HG03159 (cell line): ENCODE results near the gene TLK1.
A peak's percentile ranks its signal among the peaks of the same experiment; 100 is the strongest.
"Not testable (repeated sequence)": the region's sequence is repeated elsewhere in the genome, so short reads cannot be mapped to it uniquely, and the experiment has no call there.

ENCODE experiments used
- ATAC-seq: cut with Tn5 transposase; IDR thresholded peaks from one replicate; pipeline ENCODE4 v1.9.1; 2021; ENCODE audit warnings: mild to moderate bottlenecking, moderate library complexity; ENCODE audit not compliant: unreplicated experiment

The TLK1 gene

DNA sequence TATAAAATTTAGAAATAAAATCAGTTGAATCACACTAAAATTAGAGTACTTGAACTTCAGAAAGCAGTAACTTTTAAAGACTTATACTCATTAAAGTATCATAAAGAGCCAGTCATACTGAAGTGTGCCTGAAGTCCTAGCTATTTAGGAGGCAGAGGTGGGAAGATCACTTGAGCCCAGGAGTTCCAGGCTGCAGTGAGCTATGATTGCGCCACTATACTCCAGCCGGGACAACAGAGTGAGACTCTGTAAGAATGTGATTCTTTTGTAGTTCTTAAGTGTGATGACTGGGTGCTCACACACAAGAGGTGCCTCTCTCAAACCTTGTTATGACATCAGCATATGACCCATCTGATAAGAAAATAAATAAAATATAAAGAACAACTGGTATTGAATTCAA lies 14.6 kb downstream of the TLK1 start:
- ATAC-seq, result no peak

DNA sequence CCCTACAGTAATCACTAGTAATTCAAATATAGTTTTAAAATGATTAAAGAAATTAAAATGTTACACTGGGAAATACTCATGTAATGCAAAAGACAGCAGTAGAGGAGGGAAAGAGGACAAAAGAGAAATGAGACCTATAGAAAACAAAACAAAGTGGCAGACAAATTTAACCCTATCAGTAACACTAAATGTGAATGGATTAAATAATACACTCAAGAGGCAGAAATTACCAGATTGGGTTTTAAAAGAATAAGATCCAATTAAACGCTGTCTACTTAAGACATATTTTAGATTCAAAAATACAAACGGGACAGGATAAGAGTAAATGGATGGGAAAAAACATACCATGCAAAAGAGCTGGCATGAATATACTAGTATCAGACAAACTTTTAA lies 17.0 kb downstream of the TLK1 start:
- no peak for ATAC-seq

DNA sequence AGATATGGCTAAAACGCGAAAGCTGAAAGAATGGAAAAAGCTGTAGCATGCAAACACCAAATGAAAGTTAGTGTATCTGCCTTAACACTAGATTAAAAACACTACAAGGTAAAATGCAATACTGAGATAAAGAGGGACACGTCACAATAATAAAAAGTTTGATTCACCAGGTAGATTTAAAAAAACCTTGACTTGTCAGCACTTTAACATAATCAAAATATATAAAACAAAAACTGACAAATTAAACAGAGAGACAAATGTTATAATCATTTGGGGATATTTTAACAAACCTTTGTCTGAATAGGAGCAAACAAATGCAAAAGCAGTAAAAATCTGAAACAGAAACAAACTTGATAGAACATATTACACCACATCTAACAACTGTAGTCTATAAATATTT lies 18.3 kb downstream of the TLK1 start:
- ATAC-seq, result no peak

DNA sequence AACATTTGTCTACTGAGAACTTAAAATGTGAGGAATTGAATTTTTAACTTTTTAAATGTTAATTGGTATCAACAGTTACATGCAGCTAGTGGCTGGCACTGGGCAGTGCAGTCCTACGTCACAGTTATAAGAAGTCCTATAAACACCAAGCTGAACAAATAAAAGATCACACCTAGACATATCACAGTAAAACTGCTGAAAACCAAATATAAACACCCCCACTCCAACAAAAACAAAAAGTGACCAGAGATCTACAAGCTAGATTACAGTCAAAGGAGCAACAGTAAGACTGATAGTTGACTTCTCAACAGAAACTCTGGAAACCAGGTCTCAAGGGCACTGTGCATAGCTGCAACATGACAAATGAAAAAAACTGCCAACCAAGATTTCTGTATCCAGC lies 19.4 kb downstream of the TLK1 start:
- ATAC-seq, result no peak

DNA sequence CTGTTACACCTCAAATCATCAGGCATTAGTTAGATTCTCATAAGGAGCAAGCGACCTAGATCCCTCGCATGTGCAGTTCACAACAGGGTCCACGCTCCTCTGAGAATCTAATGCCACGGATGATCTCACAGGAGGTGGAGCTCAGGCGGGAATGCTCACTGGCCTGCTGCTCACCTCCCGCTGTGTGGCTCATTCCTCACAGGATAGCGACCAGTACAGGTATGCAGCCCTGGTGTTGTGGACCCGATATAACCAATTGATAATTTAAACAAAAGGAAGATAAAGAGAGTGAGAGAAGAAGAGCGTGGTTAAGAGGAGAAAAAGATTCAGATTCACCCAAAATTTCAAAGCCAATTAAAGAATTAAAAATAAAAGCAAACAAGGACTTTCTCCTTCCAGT lies 20.8 kb downstream of the TLK1 start:
- no peak for ATAC-seq

DNA sequence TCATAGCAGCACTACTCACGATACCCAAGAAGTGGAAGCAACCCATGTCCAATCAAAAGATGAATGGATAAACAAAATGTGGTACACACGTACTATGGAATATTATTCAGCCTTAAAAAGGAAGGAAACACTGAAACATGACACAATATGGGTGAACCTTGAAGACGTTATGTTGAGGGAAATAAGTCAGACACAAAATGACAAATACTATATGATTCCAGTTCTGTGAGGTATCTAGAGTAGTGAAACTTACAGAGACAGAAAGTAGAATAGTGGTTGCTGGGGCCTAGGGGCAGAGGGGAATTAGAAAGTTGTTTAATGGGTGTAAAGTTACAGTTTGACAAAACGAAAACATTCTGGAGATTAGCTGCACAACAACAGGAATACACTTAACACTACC lies 24.7 kb downstream of the TLK1 start:
- ATAC-seq, result peak; percentile 82

DNA sequence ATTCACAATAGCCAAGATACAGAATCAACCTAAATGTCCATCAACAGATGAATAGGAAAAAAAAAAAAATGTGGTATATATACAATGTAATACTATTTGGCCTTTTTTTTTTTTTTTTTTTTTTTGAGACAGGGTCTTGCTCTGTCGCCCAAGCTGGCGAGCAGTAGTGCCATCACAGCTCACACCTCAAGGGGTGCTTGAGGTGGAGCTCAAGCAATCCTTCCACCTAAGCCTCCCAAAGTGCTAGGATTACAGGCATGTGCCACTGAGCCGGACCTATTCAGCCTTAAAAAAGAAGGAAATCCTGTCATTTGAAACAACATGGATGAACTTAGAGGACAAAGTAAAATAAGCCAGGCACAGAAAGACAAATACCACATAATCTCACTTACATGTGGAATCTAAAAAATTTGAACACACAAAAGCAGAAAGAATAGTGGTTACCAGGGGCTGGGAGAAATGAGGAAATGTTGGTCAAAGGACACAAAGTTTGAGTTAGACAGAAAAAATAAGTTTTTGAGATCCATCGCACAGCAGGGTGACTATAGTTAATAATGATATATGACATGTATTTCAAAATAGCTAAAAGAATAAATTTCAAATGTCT lies 26.0 kb downstream of the TLK1 start:
- no peak for ATAC-seq

DNA sequence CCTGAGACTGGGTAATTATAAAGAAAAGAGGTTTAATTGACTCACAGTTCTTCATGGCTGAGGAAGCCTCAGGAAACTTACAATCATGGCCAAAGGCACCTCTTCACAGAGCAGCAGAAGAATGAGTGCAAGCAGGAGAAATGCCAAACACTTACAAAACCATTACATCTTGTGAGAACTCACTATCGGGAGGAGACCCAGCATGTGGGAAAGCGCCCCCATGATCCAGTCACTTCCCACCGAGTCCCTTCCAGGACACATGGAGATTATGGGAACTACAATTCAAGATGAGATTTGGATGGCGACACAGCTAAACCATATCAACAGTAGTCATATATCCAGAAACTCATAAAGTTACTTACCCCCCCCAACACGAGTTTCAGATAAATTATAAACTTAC lies 28.6 kb downstream of the TLK1 start:
- ATAC-seq, result no peak

DNA sequence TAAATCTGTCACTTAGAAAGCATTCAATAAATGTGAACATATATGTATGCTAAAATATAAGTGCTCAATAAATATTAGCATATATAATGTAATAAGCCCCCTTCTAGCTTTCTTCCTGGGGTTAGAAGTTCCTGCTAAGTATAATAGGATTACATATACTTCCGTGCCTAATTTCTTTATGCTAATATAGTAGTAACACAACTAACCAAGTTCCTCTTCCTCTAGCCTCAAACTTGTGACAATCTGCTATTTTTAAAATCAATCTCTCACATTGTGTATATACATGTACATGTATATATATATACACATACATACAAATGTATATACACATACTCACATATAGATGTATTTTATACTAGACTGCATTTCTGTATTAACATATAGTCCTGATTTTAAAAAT lies 32.2 kb downstream of the TLK1 start:
- ATAC-seq, result no peak

DNA sequence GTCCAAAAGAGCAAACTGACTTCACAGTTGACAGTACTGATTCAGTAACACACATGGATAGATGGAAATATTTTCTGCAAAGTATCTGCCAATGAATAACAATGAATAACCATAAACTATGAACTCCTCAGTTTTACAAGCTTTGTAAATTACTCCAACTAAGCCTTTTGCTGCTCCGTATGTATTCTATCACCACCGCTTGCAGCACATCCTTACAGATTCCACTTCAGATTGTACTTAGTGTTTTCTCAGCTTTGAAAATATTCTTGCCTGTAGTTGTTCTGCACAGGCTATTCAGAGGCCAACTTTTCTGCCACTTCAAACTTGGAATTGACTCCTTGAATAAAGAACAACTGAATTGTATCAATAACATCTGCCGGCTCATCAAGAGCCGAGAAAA lies 36.2 kb downstream of the TLK1 start:
- ATAC-seq, result no peak

DNA sequence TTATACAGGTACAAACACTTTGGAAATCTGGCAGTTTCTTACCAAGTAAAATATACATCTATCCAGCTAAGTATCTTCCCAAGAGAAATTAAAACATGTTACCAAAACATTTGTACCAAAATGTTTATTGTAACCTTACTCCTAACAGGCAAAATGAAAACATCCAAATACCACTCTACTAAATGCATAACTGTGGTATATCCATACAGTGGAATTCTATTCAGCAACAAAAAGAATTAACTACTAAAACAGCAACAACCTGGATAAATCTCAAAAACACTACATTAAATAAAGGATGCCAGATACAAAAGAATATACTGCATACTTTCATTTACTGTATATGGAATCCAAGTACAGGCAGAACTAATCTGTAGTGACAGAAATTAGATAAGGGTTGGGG lies 51.1 kb downstream of the TLK1 start:
- ATAC-seq, result no peak

DNA sequence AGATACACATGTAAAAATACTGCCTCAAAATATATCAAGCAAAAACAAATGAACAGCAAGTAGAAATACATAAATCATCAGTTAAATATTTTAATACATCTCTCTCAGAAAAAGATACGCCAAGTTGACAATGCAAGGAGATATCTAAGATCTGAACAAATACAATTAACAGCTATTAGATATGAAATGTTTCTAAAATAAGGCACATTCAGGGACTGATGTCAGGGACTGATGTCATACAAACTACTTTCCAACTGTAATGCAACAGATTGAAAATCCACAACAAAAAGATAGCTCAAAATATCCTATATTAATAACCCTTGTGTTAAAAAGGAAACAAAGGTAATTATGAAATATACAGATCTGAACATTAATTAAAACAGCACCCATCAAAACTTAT lies 51.7 kb downstream of the TLK1 start:
- ATAC-seq, result no peak

DNA sequence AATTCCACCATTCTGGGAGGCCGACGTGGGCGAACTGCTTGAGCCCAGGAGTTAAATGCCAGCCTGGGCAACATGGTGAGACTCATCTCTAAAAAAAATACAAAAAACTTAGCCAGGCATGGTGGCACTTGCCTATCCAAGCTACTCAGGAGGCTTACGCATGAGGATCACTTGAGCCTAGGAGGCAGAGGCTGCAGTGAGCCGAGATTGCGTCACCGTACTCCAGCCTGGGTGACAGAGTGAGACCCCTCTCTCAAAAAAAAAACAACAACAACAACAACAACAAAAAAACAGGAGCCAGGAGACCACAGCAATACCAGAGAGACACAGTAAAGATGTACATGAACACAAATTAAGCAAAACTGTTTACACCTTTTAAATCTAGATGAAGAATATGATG lies 52.9 kb downstream of the TLK1 start:
- ATAC-seq, result no peak

DNA sequence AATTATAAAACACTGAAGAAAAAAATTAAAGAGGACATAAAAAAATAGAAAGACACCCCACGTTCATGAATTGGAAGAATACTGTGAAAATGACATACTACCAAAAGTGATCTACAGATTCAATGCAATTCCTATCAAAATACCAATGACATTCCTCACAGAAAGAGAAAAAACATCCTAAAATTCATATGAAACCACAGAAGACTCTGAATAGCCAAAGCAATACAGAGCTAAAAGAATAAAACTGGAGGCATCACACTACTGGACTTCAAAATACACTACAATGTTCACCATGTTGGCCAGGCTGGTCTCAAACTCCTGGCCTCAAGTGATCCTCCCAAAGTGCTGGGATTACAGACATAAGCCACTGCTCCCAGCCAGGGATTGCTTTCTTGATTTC lies 56.3 kb downstream of the TLK1 start:
- no peak for ATAC-seq

DNA sequence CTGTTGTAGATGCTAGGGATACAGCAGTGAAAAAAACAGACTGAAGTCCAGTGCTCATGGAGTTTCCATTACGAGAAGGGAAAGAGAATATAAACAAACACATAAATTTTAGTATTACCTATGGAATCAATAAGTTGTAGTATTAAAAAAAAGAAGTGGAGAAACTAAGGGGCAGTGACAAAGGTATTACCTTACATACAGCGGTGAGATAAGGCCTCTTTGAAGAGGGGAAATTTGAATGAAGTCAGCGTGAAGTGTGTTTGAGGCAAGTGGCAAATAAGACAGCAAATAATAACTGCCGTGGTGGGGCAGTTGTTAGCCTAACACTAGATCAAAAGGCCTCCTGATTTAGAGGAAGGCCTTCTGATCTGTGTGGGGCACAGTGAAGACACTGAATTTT lies 57.9 kb downstream of the TLK1 start:
- ATAC-seq, result no peak

DNA sequence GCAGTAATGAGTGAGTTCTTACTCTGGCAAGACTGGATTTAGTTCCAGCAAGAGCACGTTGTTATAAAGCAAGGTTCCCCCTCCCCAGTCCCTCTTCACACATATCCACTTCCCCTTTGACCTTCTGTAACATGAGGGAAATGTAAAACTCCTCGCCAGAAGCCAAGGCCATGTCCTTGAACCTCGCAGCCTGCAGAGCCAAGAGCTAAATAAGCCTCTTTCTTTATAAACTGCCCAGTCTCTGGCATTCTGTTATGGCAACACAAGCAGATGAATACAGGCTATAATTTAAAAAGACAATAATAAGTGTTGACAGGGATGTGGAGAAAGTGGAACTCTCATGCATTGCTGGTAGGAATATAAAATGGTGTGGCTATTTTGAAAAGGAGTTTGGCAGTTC lies 60.3 kb downstream of the TLK1 start:
- no peak for ATAC-seq

DNA sequence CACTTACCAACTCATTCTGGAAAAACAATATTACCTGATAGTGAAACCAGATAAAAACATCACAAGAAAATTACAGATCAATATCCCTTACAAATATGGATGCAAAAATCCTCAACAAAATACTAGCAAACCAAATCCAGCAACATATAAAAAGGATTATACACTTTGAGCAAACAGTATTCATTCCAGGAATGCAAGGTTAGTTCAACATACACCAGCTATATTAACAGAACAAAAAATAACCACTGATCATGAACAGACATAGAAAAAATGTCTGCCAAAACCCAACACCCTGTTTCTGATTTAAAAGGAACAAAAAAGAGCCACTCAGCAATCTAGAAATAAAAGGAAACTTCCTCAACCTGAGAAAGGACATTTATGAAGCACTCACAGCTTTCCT lies 62.1 kb downstream of the TLK1 start:
- no peak for ATAC-seq

DNA sequence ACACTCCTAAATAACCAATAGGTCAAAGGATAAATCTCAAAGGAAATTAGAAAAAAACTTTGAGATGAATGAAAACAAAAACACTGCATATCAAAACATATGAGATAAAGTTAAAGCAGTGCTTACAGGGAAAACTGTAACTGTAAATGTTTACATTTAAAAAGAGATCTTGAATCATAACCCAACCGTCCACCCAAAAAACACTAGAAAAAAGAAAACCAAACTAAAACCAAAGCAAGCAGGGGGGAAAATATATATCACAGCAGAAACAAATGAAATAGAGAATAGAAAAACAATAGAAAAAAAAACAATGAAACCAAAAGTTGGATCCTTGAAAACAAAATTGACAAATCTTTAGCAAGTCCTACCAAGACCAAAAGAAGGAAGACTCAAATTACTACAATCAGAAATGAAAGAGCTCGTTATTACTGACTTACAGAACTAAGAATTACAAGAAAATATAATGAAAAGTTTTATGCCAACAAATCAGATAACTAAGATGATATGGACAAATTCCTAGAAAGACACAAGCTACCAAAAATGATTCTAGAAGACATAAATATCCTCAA lies 65.6 kb downstream of the TLK1 start:
- ATAC-seq, result no peak

DNA sequence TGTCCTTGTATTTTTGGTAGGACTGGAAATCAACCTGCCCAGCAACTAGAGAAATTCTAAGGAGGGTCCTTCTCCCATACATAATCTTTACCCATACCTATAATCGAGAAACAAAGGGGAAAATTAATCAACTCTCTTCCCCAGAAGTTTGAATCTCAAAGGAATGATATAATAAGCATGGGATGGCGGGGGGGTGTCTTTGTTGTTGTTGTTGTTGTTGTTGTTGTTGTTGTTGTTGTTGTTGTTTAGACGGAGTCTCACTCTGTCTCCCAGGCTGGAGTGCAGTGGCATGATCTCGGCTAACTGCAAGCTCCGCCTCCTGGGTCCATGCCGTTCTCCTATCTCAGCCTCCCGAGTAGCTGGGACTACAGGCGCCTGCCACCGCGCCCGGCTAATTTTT lies 69.2 kb downstream of the TLK1 start:
- not testable (repeated sequence) for ATAC-seq

DNA sequence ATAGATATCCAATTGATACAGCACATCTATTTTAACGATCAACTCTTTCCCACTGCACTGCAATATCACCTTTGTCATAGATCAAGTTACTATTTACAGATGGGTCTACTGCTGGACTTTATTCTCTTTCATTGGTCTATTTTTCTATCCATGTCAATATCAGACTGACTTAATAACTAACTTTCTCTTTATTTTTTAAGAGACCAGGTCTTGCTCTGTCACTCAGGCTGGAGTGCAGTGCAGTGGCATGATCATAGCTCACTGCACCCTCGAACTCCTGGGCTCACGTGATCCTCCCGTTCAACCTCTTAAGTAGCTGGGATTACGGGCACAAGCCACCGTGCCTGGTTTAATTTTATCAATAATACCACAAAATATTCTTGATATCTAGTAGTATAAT lies 71.2 kb downstream of the TLK1 start:
- no peak for ATAC-seq

DNA sequence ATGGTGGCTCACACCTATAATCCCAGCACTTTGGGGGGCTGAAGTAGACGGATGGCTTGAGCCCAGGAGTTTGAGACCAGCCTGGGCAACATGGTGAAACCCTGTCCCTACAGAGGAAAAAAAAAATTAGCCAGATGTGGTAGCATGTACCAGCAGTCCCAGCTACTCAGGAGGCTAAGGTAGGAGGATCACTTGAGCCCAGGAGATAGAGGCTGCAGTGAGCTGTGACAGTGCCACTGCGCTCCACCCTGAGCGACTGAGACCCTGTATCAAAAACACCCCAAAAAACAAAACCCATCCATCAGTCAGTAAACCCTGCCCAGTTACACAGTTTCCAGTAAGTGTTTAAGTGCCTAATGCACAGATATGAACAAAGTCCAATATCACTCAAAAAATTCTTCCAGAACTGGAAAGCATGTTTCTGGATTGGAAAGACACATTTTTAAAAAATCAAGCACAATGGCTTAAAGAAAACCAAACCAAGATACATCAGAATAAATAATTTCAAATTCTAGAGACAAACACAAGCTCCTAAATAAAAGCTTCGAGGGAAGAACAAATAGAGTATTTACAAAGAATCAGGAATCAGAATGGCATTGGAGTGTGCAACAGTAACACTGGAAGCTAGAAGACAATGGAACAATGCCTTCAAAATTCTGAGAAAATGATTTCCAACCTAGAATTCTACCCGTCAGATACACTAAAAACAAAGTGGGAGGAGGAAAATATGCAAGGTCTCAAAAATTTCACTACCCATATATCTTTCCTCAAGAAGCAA lies 72.4 kb downstream of the TLK1 start:
- no peak for ATAC-seq

DNA sequence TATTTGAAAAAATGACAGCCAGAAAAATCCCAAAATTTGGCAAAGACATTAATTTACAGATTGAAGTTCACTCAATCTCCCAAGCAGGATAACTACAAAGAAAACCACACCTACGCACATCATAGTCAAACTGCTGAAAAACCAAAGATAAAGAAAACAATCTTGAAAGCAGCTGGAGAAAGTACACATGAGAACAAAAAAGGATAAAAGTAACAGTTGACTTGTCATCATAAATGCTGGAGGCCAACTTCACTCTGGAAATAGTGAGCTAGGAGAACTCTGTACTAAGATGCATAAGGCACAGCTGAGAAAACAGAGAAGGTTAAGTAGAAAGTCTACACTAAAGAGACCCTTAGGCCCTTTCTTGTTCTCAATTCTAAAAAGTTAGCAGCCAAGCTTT lies 73.1 kb downstream of the TLK1 start:
- ATAC-seq, result no peak
